Posterior vena cava (tissue), 2 donors: ENCODE measurements around the gene IL10RB. TPM values are rescaled to one million over a fixed set of nuclear protein-coding genes. Genes with fewer than 3 reads are reported as not detected.

Source experiments
- total RNA-seq, 2 donors: library from RNA; stranded (reverse); fragmentation: NEBNext Ultra II Directional; extraction: Animal tissue kit (Norgen Biotek cat#: 25700); gene quantifications; one replicate each; pipeline ENCODE4 v1.2.1, GENCODE V29; 2021
- donor health status: DM: yes; HTN: yes; CAD: no.
- donor health status: DM: yes; HTN: yes; CAD: no.

Gene IL10RB
- total RNA-seq, 2 donors from 2014 or later: 19.8 to 22.4 TPM

Other genes starting within 250 kb of the IL10RB start
- not detected for gene OLIG2, start 240.4 kb upstream of the IL10RB start, total RNA-seq
- gene OLIG1, start 196.2 kb upstream of the IL10RB start, total RNA-seq: not detected
- gene IFNAR2, start 36.4 kb upstream of the IL10RB start, total RNA-seq: 10 to 100 TPM; 26.7 to 31.3 TPM
- gene IFNAR1, start 58.6 kb downstream of the IL10RB start, total RNA-seq: 10 to 100 TPM; 38.5 to 46.2 TPM
- gene IFNGR2, start 137.0 kb downstream of the IL10RB start, total RNA-seq: 10 to 100 TPM; 50.2 to 51.0 TPM
- gene TMEM50B, start 213.6 kb downstream of the IL10RB start, total RNA-seq: 10 to 100 TPM; 34.2 to 49.1 TPM
- gene DNAJC28, start 225.3 kb downstream of the IL10RB start, total RNA-seq: 1 to 10 TPM; 1.3 to 1.6 TPM